ENCODE results near the gene ALOX15B.
"Not testable (repeated sequence)": the region's sequence is repeated elsewhere in the genome, so short reads cannot be mapped to it uniquely, and the experiment has no call there.

Gene ALOX15B

DNA sequence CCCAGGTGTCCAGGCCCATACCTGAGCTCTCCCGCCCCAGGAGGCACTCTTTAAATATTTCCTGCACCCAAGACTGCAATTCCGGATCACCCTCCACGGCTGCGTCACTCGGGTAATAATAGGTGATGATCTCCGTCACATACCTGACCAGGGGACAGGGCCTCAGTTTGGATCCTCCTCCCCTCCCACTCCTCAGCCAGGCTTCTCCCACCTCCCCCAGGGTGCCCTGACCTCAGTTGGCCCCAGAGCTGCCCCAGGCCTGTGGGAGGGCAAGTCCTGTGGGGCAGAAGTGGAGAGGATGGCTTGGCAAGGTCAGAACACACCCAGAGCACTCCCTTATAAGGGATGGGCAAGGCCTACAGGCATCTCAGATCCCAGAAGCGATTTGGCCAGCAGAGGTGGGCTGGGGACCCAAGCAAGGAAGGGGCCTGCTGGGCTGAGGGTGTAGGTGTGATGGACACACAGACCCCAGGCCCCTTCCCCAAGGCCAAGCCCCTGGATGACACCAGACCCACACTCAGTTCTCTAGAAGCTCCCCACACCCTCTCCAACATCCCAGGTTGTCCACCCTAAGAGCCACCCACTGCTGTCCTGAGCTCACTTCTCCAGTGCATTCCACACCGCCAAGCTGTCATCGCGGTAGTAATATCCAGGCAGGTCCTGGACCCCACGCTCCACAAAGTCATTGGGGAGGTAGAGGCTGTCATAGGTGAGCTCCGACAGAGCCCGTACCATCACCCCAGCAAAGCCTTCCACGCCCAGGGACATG lies 36.9 kb downstream of the ALOX15B start:
- in situ Hi-C loops (cut with MboI; ENCODE audit: low sequenced_read_pairs): no loop called here

DNA sequence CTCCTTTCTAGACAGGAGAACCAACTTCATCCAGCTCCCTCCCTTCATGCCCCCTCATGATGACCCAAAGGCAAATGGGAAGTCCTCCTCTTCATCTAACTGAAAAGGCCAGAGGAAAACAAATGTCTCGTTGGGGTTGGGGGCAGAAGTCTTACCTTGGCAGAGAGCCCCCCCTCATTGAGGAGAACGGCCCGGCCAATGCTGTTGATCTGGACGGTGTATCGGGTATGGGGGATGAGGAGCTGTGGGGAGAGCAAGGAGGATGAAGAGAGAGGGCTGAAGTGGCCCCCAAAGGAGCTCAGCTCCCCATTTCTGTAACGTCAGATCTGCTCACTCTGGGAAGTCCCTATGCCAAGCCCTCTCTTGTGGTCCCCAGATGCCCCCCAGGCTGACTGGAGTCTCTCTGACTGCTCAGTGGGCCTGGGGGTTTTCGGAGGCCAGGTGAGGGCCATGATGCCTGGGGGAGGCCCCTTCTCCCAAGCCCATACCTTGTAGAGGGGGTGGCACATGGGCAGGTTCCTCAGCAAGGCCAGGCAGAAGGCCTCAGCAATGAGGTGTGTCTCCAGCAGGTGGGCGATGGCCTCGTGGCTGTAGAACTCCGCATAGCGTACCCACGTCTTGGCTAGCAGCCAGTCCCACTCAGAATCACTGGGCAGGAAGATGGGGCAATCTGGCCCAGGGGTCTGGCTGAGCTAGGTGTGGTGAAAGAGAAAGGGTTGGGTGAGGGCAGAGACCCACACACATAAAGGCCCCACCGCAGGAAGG lies 37.8 kb downstream of the ALOX15B start:
- in situ Hi-C loops (cut with MboI; ENCODE audit: low sequenced_read_pairs): no loop called here

DNA sequence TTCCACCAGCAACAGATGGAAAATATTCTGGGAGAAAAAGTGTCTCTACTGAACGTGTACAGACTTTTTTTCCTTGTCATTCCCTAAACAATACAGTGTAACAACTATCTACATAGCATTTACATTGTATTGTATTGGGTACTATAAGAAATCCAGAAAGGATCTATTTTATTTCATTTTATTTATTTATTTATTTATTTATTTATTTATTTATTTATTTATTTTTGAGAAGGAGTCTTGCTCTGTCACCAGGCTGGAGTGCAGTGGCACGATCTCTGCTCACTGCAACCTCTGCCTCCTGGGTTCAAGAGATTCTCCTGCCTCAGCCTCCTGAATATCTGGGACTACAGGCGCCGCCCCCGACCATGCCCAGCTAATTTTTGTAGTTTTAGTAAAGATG lies 39.1 kb downstream of the ALOX15B start:
- in situ Hi-C loops (cut with MboI; ENCODE audit: low sequenced_read_pairs): not testable (repeated sequence)

DNA sequence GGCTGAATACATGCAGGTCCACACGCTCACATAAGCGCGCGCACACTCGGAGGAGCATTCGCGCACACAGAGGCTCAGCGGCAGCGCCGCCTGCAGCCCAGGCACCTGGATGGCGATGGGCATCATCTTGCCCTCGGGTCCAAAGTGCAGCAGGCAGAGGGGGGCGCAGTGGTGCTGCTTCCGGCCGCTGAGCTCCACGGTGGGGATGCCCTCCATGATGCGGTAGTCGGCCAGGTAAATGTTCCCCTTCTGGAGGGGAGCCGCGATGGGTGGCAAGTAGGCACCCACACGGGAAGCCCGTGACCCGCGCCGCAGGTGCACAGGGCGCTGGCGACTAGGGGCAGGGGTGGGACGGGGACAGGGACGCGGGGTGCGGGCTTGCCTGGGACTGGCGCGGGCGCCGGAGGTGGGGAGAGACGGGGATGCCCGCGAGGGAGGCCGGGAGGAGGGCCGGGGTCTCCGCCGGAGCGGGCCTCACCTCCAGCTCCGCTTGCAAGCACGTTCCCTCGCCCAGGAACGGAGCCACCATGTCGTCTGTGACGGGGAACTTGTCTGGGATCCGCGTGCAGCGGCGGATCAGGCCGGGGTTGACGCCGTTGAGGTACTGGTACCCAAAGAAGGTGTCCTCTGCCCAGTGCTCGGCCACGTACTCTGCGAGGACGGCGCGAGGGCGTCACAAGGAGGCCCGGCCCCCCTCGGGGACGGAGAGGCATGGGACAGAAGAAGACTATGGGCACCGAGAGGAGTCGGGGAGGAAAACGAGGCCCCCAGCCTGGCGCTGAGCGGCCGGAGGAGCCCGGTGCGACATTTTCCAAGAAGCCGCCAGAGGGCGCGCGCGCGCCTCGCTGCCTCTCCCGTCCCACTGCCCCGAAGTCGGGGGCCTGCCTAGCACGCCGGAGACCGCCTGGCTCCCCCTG lies 40.7 kb downstream of the ALOX15B start:
- in situ Hi-C loops (cut with MboI; ENCODE audit: low sequenced_read_pairs): no loop called here

DNA sequence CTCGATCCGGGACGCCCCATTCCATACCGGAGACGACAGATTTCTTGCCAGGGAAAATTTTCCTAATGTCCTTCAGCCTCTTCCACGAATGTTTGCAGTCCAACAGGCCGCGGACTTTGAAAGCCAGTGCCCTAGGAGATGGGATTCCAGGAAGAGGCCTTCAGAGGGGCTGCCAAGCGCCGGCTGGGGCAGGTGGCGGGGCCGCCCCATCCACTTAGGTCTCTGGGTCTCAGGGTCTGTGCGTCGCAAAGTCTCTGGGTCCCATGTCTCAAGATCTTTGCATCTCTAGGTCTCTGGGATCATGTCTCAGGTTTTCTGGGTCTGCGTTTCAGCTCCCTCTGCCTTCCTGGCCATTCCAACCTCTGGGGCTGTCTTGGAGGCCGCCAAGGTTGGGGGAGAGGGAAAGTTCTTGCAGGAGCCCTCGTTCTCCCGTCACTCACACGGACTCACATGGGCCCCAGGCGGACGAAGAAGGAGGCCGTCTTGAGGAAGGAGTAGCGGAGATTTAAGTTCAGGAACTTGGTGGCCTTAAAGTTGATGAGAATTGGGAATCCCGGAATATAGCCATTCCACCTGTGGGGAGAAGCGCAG lies 41.4 kb downstream of the ALOX15B start:
- in situ Hi-C loops (cut with MboI; ENCODE audit: low sequenced_read_pairs): no loop called here

DNA sequence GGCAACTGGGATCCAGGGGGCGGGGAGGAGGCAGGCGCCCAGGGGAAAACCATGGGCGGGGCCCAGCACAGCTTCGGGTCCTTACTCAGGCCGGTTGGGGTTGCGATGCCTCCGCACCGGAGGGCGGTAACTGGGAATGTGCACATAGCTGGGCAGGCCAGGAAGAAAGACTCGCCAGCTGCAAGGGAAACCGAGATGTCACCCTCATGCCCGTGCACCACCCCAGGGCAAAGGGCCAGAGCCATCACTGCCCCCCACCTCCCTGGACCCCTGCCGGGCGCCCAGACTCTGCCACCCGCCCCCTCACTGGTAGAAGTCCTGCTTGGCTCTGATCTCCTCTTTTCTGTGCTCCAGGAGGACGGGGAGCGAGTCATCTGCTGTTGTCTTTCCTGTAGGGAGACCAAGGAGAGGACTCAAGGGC lies 42.0 kb downstream of the ALOX15B start:
- in situ Hi-C loops (cut with MboI; ENCODE audit: low sequenced_read_pairs): no loop called here

DNA sequence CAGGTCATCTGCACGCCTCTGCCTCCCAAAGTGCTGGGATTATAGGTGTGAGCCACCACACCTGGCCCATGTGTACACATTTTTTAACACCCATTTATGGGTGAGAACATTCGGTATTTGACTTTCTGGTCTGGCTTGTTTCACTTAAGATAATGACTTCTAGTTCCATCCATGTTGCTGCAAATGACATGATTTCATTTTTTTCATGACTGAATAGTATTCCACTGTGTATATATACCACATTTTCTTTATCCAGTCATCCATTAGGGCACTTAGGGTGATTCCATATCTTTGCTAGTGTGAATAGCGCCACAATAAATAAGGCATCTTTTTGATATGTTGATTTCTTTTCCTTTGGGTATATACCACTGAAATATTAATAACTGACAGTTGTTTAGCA lies 43.0 kb downstream of the ALOX15B start:
- in situ Hi-C loops (cut with MboI; ENCODE audit: low sequenced_read_pairs): no loop called here

DNA sequence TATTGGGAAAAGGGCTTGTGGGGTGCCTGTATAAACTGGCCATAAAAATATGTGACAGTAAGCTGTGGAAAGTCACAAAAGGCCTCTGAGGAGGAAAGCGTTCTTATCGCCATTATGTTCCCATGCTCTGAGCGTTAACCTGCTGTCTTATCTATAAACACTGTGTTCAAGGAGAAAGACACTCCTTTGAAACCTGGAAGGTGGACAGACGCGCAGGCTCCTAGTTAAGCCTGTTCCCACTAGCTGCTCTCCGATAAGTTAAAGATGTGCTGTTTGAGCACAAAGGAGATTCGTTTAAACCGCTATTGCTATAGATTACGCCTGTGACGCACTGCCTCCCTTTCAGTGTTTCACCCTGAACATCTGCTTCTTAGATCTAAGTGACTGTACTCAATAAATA lies 43.4 kb downstream of the ALOX15B start:
- in situ Hi-C loops (cut with MboI; ENCODE audit: low sequenced_read_pairs): no loop called here

DNA sequence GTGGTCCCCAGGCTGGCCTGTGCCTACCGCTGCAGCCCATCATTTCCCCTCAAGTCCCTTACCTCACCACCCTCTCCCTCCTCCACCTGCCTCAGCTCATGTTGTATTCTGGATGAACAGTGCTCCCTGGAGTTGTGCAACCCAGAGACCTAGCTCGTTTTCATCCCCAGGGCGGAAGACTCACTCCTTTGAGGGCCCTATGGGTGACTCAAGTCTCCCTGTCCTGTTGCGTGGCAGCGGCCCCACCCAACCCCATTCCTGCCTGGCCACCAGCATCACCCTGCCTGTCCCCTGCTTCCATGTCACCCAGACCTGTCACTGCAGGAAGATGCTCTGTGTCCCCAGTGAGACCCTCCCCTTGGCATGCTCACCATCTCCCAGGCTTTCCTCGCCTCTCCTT lies 45.4 kb downstream of the ALOX15B start:
- in situ Hi-C loops (cut with MboI; ENCODE audit: low sequenced_read_pairs): no loop called here

DNA sequence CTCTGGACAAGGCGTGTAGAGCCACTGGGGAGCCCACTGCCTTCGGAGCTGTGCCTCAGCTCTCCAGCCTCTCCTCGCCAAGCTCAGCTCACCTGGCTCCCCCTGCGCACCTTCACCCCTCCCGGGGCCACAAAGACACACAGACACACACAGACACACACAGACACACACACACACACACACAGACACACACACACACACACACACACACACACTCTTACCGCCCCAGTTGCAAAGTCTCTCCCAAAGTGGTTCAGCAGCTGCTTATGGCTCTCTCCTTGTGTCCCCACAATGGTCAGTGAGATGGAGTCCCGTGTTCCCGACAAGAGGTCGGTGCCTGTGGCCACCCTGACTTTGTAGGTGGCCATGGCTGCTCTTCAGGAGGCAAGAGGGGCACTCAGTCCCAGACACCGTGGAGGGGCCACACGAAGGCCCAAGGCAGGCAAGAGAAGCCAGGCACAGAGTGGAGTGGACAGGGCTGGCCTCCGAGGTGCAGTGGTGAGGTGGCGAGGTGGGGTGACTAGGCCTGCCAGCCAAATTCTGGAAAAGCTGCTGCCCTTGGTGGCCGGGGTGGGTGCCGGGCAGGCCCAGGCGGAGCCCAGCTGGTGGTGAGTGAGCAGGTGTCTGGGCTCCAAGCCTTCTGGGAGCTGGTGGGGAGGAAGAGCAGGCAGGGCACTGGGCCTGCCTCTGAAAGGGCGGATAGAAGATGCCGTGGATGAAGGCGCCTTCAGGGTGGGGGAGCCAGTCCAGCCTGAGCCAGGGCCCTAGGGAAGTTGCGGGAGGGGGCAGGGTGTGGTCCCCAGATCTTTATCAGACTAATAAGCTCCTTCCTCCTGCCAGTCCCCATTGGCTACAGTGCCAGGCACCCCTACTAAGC lies 48.5 kb downstream of the ALOX15B start, which contains the start of gene ALOX12B:
ALOX12B (minus strand) TSS at position 642 of the 877 bp plus-strand sequence; CDS start at position 368, 274 bp downstream.
- in situ Hi-C loops (cut with MboI; ENCODE audit: low sequenced_read_pairs): no loop called here

DNA sequence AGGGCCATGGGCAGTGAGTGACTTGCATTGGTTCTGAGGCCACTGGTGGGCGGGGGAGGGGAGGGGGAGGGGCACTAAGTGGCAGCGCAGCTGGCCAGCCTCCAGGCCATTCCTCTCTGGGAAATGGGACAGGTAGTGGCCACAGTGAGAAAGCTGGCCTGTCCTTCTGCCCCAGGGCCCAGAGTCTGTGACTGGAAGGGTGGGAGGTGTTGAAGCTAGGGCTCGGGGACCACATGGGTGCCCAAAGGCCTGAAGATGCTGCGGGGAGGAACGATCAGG lies 49.0 kb downstream of the ALOX15B start:
- in situ Hi-C loops (cut with MboI; ENCODE audit: low sequenced_read_pairs): no loop called here

DNA sequence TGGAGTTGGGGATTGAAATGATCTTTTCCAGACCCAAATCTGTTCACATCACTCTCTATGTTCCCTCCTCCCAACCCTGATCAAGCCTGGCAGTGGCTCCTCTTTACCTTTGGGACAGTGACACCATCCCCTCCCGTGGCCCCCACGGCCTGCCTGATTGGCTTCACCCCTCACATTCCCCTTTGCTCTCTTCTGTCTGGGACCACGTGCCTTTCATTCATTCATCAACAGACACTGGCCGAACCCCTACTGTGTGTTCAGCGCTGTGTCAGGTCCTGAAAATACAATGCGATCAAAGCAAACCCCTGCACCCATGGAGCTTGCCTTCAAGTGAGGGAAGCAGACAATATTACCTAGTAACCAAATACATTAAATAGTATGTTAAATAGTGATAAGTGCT lies 50.9 kb downstream of the ALOX15B start:
- in situ Hi-C loops (cut with MboI; ENCODE audit: low sequenced_read_pairs): no loop called here

DNA sequence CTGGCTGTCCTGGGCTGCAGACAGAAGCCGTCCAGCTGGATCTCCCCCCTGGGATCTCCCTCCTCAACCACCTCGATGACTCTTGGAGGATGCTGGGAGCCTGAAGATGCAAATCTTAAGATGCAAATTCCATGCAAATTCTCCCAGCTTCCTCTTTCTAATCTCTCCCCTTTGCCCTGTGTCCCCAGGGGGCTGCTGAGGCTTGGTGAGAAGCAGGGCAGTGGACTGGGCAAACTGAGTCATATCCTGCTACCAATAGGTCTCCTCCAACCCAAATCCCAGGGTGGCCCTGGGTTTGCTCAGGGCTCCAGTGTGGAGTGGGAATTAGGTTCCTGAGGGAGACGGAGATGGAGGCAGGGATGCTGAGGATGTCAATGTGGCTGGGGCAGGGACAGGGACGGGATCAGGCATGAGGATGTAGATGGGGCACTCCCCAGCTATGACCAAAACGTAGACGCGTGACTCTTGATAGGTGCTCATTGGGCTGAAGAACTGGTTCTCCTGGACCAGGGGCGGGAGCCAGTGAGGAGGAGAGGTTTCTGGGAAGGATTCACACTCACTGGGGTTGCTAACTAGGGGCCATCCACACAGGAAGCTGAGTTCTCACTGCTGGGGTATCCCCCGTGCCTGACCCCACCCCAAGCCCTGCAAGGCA lies 52.3 kb downstream of the ALOX15B start:
- in situ Hi-C loops (cut with MboI; ENCODE audit: low sequenced_read_pairs): no loop called here

DNA sequence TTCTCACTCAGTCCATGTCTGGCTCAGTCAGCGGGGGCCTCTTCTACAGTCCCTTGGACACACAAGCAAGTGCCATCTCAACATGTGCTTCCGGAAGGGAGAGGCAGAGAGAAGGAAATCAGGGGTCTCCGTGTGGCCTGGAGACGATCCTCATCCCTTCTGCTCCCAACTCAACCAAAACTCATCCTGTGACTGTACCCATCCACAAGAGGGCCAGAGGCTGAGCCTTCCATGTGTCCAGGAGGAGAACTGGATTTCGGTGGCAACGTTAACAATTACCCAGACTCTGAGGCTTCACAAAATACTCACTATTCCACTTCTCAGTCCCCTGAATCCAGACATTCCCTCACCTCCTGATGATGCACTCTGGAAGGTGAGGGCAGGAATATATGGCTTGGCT lies 56.5 kb downstream of the ALOX15B start:
- in situ Hi-C loops (cut with MboI; ENCODE audit: low sequenced_read_pairs): no loop called here

DNA sequence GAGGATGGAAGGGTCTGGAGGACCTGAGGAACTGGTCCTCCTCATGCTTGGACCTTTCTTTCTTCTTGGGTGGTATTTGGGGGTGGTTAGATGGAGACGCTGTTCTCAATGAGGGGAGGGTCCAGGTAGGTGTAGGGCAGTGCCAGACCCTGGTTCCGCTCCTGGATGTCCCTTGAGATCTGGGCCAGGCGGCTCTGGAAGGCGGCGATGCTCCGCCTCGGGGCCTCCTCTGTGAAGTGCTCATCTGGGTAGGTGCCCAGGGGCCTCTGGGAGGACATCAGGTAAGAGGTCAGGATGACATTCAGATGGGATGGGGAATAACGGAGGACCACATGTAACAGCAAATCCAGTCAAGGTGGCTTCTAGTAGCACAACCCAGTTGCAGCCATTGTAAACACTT lies 57.7 kb downstream of the ALOX15B start:
- in situ Hi-C loops (cut with MboI; ENCODE audit: low sequenced_read_pairs): no loop called here
